ENCODE measurements around the gene CENPF.

- TF ChIP-seq EZH2phosphoT487 (IDR thresholded peaks at IDR 0.05; ENCODE audit: insufficient read depth, low read depth): no peak
- no peak for TF ChIP-seq EZH2 (IDR thresholded peaks at IDR 0.05; ENCODE audit: insufficient read depth, poor library complexity, severe bottlenecking)
These were observed 23.8 kb upstream of the CENPF start for GRCh38 chr1:214579183-214579582.

All from GM23248 (cell line).